GM19035 (cell line): Measurements from ENCODE around the gene PCSK5.
"Not testable (repeated sequence)": the region's sequence is repeated elsewhere in the genome, so short reads cannot be mapped to it uniquely, and the experiment has no call there.

Experiments used
- ATAC-seq: cut with Tn5 transposase; IDR thresholded peaks from one replicate; pipeline ENCODE4 v1.9.1; 2021; ENCODE audit not compliant: unreplicated experiment

PCSK5 gene

DNA sequence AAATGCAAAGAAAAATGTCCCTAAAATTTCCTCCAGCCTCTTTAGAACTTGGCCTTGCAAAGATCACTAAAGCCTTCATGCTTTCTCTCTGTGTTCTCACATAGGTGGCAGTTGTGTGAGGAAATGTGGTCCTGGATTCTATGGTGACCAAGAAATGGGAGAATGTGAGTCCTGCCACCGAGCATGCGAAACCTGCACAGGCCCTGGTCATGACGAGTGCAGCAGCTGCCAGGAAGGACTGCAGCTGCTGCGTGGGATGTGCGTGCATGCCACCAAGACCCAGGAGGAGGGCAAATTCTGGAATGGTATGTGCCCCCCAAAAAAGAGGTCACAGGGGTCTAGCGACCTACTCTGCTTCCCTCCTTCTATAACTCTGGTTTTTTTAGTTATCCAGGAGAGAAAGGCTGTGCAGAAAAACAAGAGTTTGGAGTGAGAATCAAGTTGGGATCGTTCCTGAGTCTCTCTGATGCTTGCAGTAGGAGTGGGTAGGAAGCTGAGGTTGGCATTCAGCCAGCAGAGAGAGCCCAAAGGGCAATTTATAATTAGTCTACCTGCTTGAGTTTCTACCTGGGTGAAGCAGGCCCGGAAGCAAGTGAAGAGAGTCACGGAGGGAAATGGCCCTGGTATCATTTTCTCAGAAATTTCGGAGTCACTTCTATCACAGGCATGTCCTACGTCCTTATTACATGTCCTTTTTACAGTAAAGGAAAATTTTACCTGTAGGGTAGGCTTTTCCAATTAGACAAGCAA is 406.3 kb downstream of the PCSK5 start:
- no peak for ATAC-seq

DNA sequence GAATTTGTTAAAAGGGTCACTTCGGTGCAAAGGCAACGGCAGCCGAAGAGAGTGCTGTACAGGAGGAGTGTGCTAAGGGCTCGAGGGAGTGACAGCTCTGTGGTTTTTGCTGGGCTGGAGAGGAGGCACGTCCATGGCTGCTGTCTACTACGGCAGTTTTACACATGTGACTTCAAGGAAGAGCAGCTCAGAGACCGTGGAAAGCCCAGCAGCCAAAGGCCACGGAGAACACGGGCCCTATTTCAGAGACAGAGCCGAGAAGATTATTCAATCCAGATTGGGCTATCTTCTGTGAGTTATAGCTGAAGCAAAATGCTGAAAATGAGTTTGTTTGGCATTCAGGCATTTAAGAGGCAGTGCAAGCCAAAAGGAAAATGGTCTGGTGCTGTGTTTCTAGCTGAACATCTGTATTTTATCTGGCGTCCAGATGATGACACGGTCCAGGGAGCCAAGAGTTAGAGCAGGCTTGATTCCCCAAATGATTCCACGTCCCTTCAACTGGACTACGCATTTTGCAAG is 407.3 kb downstream of the PCSK5 start:
- no peak for ATAC-seq

DNA sequence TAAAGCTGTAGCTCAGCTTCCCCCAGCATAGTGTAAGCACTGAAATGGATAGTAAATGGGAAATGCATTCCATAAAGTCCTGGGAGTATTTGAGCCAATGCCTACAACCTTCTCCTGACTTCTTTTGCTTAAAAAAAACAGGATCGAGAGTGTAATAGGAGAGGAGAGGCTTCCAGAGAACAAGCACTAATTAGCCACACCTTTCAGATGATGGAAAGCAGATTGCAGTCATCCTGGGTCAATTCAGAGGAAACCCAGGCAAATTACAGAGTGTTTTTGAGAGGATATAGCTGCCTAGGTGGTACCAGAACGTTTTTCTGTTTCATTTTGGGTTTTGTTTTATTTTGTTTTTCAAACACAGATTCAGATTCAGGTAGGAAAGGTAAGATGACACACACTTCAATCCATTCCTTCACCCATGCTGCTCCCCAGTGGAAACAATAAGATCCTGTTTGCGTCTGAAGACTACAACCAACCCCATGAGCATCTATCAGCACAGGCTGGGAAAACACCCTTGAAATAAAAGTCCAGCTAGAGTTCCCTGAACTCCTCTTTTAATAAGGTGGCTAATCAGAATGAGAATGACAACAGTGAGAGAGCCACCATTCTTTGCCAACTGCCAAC is 408.2 kb downstream of the PCSK5 start:
- ATAC-seq = no peak

DNA sequence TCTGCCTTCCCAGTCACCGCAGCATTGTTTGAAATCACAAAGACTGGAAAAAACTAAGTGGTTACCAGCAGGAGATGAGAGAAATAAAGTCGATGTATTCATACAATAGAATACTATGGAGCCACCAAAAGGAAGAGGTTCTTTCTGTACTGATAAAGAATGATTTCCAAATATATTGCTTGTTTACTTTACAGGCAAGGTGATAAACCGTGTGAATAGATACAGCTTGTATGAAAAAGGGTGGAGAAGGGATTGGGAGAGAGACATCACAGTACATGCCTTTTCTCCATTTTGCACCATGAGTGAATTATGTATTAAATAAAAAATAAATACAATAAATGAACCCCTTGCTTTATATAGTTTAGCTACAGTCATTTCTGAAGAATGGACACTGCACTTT is 412.1 kb downstream of the PCSK5 start:
- ATAC-seq = peak; percentile 11

DNA sequence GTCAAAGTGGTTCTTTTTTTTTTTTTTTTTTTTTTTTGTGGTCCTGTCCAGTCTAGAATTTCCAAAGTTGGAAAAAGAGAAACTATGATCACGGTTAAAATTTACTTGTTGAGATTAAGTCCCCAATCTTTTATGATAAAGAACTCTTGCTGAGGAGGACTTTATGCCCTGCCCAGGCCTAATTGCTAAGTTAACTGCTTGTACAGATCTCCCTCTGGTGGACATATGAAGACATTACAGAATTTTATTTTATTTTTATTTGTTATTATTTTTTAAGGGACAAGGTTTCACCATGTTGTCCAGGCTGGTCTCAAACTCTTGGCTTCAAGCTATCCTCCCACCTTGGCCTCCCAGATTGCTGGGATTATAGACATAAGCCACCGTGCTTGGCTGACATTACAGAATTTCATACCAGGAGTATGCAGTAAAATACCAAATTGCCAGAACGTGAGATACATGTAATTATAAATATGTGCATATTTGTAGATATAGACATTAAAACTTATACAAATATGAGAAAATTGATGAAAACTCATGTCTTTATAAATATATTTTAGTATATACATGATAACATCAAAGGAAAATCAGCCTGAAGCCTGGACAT is 412.6 kb downstream of the PCSK5 start:
- ATAC-seq = peak; percentile 65

DNA sequence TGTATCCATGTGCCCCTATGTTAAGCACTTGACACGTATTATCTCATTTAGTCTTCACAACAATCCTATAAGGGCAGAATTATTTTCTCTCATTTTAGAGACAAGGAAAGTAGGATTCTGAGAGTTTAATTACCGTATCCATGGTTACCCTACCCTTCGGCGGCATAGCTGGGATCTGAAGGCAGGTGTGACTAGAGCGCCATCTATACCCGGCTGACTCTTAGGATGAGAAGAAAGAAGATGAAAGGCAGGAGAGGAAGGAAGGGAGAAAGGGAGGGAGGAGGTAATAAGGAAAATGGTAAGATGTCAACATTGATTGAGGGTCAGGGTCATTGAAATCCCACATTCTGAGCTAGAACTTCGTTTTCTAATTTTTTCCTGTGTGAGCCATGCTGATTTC is 416.6 kb downstream of the PCSK5 start:
- ATAC-seq = not testable (repeated sequence)

DNA sequence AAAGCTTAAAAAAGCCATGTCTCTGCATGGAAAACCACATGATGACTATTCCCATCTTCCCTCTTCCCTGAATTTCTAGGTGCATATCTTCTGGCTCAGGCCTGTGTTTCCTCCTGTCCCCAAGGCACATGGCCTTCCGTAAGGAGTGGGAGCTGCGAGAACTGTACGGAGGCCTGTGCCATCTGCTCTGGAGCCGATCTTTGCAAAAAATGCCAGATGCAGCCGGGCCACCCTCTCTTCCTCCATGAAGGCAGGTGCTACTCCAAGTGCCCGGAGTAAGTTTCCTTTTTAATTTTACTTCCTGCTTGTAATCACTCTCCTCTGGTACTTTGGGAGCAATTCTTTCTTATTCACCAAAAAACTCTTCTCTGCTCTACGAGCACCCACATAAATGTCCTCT is 420.1 kb downstream of the PCSK5 start:
- no peak for ATAC-seq

DNA sequence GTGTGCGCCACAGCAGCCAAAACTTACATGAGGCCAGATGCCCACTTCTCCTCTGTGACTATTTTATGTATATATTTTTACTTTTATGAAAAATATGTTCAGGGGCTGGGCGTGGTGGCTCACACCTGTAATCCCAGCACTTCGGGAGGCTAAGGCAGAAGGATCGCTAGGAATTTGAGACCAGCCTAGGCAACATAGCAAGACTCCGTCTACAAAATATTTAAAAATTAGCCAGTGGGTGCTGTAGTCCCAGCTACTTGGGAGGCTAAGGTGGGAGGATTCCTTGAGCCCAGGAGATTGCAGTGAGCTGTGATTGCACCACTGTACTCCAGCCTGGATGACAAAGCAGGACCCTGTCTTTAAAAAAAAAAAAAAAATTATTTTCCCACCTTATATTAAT is 420.5 kb downstream of the PCSK5 start:
- ATAC-seq = no peak

DNA sequence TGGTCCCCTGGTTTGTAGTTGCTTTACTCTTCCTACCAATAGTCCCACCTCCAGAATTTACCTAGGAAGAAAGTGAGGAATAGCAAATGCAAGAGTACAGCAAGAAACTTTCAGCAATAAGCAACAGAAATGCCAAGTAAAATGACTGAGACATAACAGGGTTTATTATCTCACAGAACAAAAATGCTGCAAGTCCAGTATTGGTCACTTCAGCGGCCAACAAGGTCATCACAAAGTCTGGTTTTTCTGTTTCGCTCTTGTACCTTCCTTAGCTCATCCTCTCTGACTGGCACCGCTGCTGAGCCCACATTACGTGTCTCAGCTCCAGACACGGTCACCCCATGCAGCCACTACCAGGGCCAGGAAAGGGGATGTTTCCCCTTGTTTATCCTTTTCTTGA is 421.1 kb downstream of the PCSK5 start:
- ATAC-seq = no peak

DNA sequence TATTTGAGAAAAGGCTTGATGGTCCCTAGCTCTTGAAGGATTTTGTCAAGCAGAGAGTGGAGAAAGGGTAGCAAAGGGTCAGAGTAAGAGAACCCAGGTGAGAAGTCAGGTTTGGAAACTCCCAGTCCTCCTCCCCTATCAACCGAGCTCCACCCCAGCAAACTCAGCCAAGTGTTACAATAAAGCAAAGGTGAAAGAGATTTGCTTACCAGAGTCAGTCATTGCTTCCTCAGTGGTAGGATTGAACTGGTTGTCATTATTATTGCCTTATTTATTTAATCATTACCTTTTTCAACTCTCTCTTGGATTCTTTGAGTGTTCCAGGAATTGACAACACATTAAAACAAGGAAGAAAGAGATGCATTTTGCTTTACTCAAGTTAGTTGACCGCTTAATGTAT is 423.3 kb downstream of the PCSK5 start:
- ATAC-seq = no peak

DNA sequence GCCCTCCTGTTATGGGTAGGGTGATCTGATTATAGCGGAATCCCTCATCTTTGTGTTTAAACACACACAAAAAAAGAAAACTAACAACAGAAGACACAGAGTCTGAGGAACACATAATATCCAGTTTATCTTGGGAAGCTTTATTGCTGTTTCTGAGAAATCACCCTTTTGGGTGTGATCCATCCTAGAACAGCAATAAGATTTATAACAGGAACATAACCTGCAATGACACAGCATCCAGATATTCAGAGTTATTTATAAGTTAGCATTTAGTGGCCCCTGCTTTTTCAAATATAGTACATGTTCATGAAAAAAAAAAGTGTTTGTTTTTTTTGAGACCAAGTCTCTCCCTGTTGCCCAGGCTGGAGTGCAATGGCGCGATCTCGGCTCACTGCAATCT is 423.8 kb downstream of the PCSK5 start:
- ATAC-seq = no peak

DNA sequence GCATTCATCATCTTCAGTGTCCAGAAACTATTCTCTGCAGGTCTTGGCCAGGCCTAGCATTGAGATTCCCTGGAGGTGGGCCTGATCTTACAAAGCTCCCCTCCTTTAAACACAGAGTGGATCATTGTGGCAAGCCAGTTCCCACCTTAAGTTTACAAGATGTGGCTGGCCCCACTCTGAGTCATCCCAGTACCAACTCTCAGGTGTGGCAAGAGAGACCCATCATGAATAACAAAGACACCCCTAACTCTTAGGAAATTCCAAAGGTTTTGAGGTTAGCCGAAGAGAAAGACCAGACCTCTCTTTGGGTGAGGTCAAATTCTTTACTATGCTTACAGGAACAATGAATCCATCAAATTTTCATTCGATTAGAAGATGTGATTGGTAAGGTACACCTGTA is 425.6 kb downstream of the PCSK5 start:
- ATAC-seq = no peak

DNA sequence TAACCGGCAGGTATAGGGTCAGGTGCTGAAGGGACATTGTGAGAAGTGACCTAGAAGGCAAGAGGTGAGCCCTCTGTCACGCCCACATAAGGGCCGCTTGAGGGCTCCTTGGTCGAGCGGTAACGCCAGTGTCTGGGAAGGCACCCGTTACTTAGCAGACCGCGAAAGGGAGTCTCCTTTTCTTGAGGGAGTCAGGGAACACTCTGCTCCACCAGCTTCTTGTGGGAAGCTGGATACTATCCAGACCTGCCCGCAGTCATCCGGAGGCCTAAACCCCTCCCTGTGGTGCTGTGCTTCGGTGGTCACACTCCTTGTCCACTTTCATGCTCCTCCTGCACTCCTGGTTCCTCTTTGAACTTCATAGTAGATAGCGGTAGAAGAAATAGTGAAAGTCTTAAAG is 429.0 kb downstream of the PCSK5 start:
- ATAC-seq = not testable (repeated sequence)

DNA sequence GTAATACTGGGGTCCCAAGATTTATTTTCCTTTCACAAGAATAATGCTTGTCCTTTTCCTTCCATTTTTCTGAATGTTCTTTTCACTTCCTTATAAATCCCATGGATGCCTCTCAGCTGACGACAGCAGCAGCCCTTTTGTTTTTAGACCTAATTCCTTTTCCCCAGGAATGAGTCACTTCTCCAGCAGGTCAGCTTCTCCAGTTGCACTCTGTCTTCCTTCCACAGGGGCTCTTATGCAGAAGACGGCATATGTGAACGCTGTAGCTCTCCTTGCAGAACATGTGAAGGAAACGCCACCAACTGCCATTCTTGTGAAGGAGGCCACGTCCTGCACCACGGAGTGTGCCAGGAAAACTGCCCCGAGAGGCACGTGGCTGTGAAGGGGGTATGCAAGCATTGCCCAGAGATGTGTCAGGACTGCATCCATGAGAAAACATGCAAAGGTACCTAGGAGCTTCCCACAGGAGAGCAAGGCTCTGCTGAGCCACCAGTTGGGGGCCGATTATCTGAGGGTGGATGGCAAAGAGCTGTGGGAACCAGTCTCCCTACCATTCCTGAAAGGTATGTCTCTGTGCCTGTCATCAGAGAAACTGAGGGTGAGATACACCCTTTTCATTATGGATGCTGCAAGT is 430.8 kb downstream of the PCSK5 start:
- no peak for ATAC-seq

DNA sequence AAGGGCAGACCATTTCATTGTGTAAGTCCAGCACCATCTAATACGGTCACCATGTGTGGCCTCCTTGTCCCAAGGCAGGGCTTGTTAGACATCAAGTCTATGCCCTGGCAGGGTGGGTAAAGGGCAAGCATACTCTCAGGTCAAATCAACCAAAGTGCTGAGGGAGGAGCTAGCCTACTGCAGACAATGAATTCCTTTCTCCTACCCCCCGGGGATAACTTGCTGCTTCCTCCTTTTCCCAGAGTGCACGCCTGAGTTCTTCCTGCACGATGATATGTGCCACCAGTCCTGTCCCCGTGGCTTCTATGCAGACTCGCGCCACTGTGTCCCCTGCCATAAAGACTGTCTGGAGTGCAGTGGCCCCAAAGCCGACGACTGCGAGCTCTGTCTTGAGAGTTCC is 432.3 kb downstream of the PCSK5 start:
- ATAC-seq = no peak

DNA sequence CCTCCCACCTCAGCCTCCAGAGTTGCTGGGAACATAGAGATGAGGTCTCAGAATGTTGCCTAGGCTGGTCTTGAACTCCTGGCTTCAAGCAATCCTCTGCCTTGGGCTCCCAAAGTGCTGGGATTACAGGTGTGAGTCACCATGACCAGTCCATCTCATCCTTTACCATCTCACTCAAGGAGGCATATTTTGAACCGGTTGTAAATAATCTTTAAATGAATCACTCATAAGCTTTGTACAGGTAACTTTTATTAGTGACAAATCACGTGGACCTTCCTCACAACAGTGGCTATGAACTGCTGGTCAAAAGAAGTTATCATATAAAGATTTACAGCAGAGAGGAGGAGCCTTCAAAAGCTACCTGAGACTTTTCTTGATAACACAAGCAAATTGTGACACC is 433.0 kb downstream of the PCSK5 start:
- ATAC-seq = no peak

DNA sequence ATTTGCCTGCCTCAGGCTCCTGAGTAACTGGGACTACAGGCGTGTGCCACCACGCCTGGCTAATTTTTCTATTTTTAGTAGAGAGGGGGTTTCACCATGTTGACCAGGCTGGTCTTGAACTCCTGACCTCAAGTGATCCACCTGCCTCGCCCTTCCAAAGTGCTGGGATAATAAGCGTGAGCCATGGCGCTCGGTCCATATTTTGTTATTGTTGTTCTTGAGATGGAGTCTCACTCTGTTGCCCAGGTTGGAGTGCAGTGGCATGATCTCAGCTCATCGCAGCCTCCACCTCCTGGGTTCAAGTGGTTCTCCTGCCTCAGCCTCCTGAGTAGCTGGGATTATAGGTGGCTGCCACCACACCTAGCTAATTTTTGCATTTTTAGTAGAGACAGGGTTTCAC is 433.6 kb downstream of the PCSK5 start:
- ATAC-seq = not testable (repeated sequence)

DNA sequence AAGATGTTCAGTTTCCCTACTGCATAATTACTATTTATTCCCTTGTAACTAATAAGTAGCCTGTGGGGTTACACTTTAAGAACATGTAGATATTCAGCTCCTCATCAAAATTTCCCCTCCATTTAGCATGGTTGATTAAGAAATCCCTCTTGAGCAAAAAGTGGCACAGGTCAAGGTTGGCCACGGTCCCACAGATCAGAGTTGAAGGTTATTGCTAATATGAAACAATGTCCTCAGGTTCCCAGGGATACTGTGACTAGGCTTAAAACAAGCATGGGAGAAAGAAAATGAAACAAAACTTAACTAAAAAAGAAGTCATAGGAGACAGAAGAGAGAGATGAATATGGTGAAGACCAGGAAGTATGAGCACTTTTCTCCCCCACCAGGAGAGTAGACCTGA is 439.6 kb downstream of the PCSK5 start:
- ATAC-seq = no peak

DNA sequence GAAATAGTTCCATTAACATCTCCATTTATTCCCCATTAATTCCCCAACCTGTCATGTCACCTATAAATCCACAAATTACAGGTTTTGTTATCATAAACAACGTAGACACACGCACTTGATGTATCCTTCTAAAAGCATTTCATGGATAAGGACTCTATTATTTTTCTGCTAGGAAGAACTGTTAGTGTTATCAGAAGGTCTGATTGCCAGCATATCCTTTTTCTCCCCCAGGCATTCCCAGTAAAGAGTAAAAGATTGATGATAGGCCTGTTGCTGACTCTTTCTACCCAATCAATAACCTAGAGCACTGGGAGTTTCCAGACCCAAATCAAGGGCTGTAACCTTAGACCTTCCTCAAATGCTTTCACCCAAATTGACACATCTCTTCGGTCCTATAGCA is 442.9 kb downstream of the PCSK5 start:
- no peak for ATAC-seq

DNA sequence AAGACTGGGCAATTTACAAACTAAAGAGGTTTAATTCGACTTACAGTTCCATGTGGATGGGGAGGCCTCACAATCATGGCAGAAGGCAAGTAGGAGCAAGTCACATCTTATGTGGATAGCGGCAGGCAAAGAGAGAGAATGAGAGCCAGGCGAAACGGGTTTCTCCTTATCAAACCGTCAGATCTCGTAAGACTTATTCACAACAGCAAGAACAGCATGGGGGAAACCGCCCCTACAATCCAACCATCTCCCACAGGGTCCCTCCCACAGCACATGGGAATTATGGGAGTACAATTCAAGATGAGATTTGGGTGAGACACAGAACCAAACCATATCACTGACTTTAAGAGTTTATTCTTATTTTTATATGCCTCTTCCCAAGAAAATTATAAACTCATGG is 443.5 kb downstream of the PCSK5 start:
- no peak for ATAC-seq

DNA sequence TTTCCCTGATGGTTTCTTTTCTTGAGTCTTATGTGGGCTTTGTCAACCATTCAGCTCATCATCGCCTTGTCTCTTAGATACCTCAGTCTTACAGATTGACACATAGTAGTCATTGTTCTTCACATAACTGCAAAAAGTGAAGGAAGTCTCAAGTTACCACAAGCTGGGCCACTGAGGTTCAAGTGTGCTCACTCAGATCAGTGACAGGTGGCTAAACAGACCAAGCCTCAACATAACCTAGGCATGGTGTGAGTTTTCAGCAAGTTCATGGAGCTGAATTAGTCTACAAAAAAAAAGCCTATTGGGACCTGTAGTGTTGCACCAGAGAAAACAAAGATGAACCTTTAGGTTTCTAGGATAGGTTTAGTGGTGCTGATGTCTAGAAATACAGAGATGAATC is 445.6 kb downstream of the PCSK5 start:
- no peak for ATAC-seq

DNA sequence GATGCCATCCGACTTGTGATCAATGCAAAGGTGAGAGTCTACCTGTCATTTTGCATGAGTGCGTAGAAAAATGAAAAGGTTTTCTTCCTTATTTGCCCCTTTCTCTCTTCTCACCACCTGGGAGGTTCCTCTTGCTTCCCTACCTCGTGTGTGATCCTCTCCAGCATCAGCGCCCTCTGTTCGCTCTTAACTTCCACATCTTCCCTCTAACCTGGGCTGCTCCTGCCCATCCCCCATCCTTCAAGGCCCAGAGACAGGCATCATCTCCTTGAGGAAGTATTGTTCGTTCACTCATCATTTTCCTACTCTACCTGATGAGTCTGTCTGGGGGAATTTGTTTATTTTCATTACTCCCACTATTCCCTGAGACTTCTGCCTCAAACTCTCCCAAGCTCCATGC is 447.9 kb downstream of the PCSK5 start:
- no peak for ATAC-seq
